SU-DHL-6 (cell line): ENCODE measurements around the gene NUP42.

Source experiments
- H2AFZ ChIP-seq: fragments of 200-600 bp; sonication (generic); 2 replicates; pipeline ENCODE4 v1.6.1; 2014; ENCODE audit warnings: low read depth, mild to moderate bottlenecking, moderate library complexity, mixed read lengths, antibody characterized with exemption, low read length; ENCODE audit not compliant: severe bottlenecking
- H3F3A ChIP-seq: fragments of 200-600 bp; shearing (Covaris generic); 2 replicates; pipeline ENCODE4 v1.6.0; 2016; ENCODE audit warnings: antibody characterized with exemption, mild to moderate bottlenecking; ENCODE audit not compliant: insufficient read depth
- H3K27ac ChIP-seq: fragments of 200-600 bp; sonication (generic); 2 replicates; pipeline ENCODE4 v1.5.1; 2016; ENCODE audit warnings: low read depth, mild to moderate bottlenecking, low read length, moderate library complexity, mixed read lengths
- H3K27me3 ChIP-seq: fragments of 200-600 bp; sonication (generic), shearing (Covaris generic); 2 replicates; pipeline ENCODE4 v1.6.0; 2014; ENCODE audit warnings: mild to moderate bottlenecking, low read length
- H3K36me3 ChIP-seq: fragments of 200-600 bp; sonication (generic); 2 replicates; pipeline ENCODE4 v1.6.1; 2014; ENCODE audit warnings: mild to moderate bottlenecking, low read length, mixed read lengths
- H3K4me2 ChIP-seq: fragments of 300-600, 200-600 bp; shearing (Covaris generic), sonication (generic); 2 replicates; pipeline ENCODE4 v1.6.0; 2014; ENCODE audit warnings: low read length, low read depth, mild to moderate bottlenecking; ENCODE audit not compliant: poor library complexity, severe bottlenecking
- H3K4me3 ChIP-seq: fragments of 200-600 bp; sonication (generic); 2 replicates; pipeline ENCODE4 v1.5.1; 2014; ENCODE audit warnings: antibody characterized with exemption, low read length, mild to moderate bottlenecking, mixed read lengths; ENCODE audit not compliant: insufficient read depth, poor library complexity, severe bottlenecking
- H3K79me2 ChIP-seq: fragments of 200-600 bp; sonication (generic); 2 replicates; pipeline ENCODE4 v1.6.1; 2014; ENCODE audit warnings: mild to moderate bottlenecking, low read length, moderate library complexity; ENCODE audit not compliant: insufficient read depth
- H3K9ac ChIP-seq: fragments of 200-600 bp; sonication (generic); 2 replicates; pipeline ENCODE4 v1.7.0; 2014; ENCODE audit warnings: mild to moderate bottlenecking, low read length
- H3K9me2 ChIP-seq: fragments of 200-600 bp; sonication (generic); replicated peaks from 2 replicates; pipeline ENCODE4 v1.6.1; 2014; ENCODE audit warnings: low read length; ENCODE audit not compliant: insufficient read depth
- H3K9me3 ChIP-seq: fragments of 200-600 bp; sonication (generic); 2 replicates; pipeline ENCODE4 v1.6.1; 2014; ENCODE audit warnings: low read length, mixed read lengths; ENCODE audit not compliant: insufficient read depth
- H4K20me1 ChIP-seq: fragments of 200-600 bp; sonication (generic); 2 replicates; pipeline ENCODE4 v1.6.1; 2014; ENCODE audit warnings: low read depth, mild to moderate bottlenecking, antibody characterized with exemption, low read length, moderate library complexity, mixed read lengths
- EZH2phosphoT487 ChIP-seq: fragments of 200-600 bp; sonication (generic), shearing (Covaris generic); conservative IDR thresholded peaks from 2 replicates; pipeline ENCODE4 v1.6.1; 2018; ENCODE audit warnings: mild to moderate bottlenecking, antibody characterized with exemption, low read length, moderate library complexity, mixed read lengths
- TF ChIP-seq, protein P1 (sequence below): fragments of 200-600 bp; sonication (generic); IDR thresholded peaks from one replicate; pipeline ENCODE4 v1.5.1; 2017; ENCODE audit warnings: antibody characterized with exemption, mild to moderate bottlenecking, low read length, moderate library complexity; ENCODE audit not compliant: insufficient read depth, poor library complexity, severe bottlenecking

Gene NUP42

DNA sequence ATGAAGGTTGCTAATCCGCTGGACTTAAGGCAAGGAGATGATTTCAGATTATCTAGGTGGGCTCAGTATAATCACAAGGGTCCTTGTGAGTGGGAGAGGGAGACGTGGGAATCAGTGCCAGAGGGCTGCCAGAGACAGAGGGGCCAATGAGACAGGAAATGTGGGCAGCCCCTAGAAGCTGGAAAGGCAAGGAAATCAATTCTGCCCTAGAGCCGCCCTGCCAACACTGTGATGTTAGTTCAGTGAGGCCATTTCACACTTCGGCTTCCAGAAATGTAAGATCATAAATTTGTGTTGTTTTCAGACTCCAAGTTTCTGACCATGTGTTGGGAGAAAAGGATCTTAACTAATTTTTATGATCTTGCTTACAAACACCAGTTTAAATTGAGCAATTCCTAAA lies 61.1 kb downstream of the NUP42 start:
- H3K4me2 ChIP-seq = no peak overlapping the region
- no peaks in the 10 kb centered on the region for H4K20me1 ChIP-seq
- H3K4me3 ChIP-seq = no peak overlapping the region
- no peak for TF ChIP-seq EZH2phosphoT487
- TF ChIP-seq, protein P1, sequence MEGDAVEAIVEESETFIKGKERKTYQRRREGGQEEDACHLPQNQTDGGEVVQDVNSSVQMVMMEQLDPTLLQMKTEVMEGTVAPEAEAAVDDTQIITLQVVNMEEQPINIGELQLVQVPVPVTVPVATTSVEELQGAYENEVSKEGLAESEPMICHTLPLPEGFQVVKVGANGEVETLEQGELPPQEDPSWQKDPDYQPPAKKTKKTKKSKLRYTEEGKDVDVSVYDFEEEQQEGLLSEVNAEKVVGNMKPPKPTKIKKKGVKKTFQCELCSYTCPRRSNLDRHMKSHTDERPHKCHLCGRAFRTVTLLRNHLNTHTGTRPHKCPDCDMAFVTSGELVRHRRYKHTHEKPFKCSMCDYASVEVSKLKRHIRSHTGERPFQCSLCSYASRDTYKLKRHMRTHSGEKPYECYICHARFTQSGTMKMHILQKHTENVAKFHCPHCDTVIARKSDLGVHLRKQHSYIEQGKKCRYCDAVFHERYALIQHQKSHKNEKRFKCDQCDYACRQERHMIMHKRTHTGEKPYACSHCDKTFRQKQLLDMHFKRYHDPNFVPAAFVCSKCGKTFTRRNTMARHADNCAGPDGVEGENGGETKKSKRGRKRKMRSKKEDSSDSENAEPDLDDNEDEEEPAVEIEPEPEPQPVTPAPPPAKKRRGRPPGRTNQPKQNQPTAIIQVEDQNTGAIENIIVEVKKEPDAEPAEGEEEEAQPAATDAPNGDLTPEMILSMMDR = no peak
- no peak overlapping the region for H2AFZ ChIP-seq
- no peaks in the 10 kb centered on the region for H3K9me2 ChIP-seq
- H3K36me3 ChIP-seq = no peaks in the 10 kb centered on the region
- no peaks in the 10 kb centered on the region for H3F3A ChIP-seq
- no peaks in the 10 kb centered on the region for H3K9me3 ChIP-seq
- H3K9ac ChIP-seq = no peak overlapping the region
- no peaks in the 10 kb centered on the region for H3K27me3 ChIP-seq
- H3K27ac ChIP-seq = no peak overlapping the region
- H3K79me2 ChIP-seq = no peaks in the 10 kb centered on the region

DNA sequence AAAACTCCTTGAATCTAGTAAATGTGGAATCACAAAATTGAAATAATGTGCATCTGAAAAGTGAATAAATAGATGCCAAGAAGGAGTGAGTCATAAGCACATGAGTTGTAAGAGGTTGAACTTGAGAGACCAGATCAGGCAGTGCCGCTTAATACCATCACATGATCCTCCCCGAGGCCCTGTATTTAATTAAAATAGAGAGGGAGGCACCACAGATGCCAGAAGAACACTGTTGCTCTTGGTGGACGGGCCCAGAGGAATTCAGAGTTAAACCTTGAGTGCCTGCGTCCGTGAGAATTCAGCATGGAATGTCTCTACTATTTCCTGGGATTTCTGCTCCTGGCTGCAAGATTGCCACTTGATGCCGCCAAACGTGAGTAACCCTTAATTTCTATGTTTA lies 64.7 kb downstream of the NUP42 start, which contains the start of gene GPNMB:
TSS of gene GPNMB (plus strand) at position 221 of the 400 bp plus-strand sequence. CDS start at position 304, 83 bp downstream.
- no peaks in the 10 kb centered on the region for H3K9me2 ChIP-seq
- H3K27me3 ChIP-seq = no peaks in the 10 kb centered on the region
- no peaks in the 10 kb centered on the region for H4K20me1 ChIP-seq
- no peak within 1 kb of the TSS for H3K9ac ChIP-seq
- no peaks in the 10 kb centered on the region for H3K79me2 ChIP-seq
- H3F3A ChIP-seq = no peaks in the 10 kb centered on the region
- no peak within 1 kb of the TSS for H3K27ac ChIP-seq
- H3K36me3 ChIP-seq = no peaks in the 10 kb centered on the region
- no peaks in the 10 kb centered on the region for H3K9me3 ChIP-seq
- no peak within 1 kb of the TSS for H3K4me2 ChIP-seq
- TF ChIP-seq, protein P1 = no peak
- TF ChIP-seq EZH2phosphoT487 = no peak
- H3K4me3 ChIP-seq = no peak within 1 kb of the TSS
- H2AFZ ChIP-seq = no peak within 1 kb of the TSS

DNA sequence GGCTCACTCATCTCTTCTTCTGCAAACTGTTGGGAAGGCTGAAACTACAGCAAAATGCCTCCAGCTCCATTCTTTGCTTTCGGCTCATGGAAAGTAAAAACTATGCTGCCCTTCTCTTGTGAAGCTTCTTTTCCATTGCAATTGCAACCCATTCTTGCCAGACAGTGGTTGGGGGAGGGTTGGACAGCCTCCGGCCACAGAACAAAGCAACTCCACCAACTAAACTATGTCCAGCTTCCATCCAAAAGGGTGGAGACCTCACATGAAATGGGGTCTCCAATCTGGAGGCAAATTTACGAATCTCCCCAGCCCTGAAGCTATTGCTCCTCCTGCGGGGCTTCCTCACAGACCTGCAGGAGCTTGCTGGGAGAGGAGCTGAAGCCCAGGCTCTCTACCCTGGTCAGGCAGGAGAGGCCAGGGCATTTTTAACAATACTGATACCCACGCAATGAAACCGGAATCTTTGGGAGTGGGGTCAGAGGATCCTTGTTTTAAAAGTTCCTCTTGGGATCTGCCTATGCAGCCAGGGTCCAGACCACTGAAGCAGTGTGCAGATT lies 65.3 kb downstream of the NUP42 start:
- H3K4me3 ChIP-seq = no peak overlapping the region
- H4K20me1 ChIP-seq = no peaks in the 10 kb centered on the region
- no peaks in the 10 kb centered on the region for H3K36me3 ChIP-seq
- no peaks in the 10 kb centered on the region for H3K27me3 ChIP-seq
- H3K79me2 ChIP-seq = no peaks in the 10 kb centered on the region
- H3K9me3 ChIP-seq = no peaks in the 10 kb centered on the region
- no peak overlapping the region for H2AFZ ChIP-seq
- TF ChIP-seq EZH2phosphoT487 = no peak
- H3K9me2 ChIP-seq = no peaks in the 10 kb centered on the region
- H3K27ac ChIP-seq = no peak overlapping the region
- H3F3A ChIP-seq = no peaks in the 10 kb centered on the region
- no peak overlapping the region for H3K9ac ChIP-seq
- H3K4me2 ChIP-seq = no peak overlapping the region

DNA sequence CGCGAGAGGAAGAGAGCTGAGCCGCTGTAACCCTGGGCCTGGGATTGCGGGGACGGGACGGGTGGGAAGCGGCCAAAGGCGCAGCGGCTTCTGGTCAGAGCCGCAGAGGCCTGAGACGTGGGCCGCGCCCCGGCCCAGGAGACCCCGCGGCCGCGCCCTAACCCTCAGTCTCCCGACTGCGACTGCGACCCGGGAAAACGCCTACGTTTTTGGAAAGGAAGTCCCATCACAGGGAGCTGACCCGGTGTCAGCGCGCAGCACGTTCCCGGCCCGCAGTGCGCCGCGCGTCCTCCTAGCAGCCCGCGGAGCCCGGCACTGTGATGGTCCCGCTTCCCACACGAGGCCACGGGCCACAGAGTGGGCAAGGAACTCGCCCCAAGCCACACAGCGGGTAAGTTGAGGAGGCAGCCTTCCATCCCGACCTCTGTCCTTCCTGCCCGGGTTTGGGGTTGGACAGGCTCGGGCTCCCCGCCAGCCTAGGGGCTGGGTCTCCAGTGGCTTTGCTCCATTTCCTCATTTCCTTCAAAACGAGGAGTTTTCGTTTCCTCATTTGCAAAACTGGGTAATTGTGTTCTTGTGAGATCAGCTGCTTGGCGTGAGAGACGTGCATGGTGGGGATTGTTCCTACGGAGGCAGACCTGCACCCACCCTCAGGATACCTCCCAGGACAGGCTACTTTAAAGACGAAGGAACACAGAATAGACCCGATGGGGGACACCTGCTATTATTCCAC lies 65.9 kb downstream of the NUP42 start:
- no peaks in the 10 kb centered on the region for H3K36me3 ChIP-seq
- no peak for TF ChIP-seq EZH2phosphoT487
- TF ChIP-seq, protein P1 = no peak
- H3K4me3 ChIP-seq = no peak overlapping the region
- no peaks in the 10 kb centered on the region for H3F3A ChIP-seq
- H3K27me3 ChIP-seq = no peaks in the 10 kb centered on the region
- H3K4me2 ChIP-seq = no peak overlapping the region
- H3K27ac ChIP-seq = no peak overlapping the region
- no peaks in the 10 kb centered on the region for H4K20me1 ChIP-seq
- H3K9me2 ChIP-seq = no peaks in the 10 kb centered on the region
- H3K9me3 ChIP-seq = no peaks in the 10 kb centered on the region
- H2AFZ ChIP-seq = no peak overlapping the region
- no peaks in the 10 kb centered on the region for H3K79me2 ChIP-seq
- no peak overlapping the region for H3K9ac ChIP-seq
